GM10248 (cell line): Measurements from ENCODE around the gene ZBTB8OS.

Source experiments
- CTCF ChIA-PET: fragments of 300-600 bp; sonication (Branson Sonifier 250); formaldehyde crosslinking; extraction: SDS; loops from one replicate; lab custom pipeline; 2021; ENCODE audit warnings: antibody characterized with exemption; lab: Yijun Ruan, JAX
- POLR2A ChIA-PET: fragments of 350-650 bp; sonication (Branson Sonifier 250); formaldehyde crosslinking; extraction: SDS; loops from one replicate; lab custom pipeline; 2020; ENCODE audit warnings: antibody characterized with exemption; lab: Yijun Ruan, JAX
- DNase-seq: peaks from one replicate; pipeline ENCODE4 v3.0.0; 2012; ENCODE audit errors: extremely low spot score
- TF ChIP-seq, protein P1 (sequence below): IDR thresholded peaks from 2 replicates; pipeline ENCODE4 v1.5.1; 2012; ENCODE audit warnings: mild to moderate bottlenecking, low read depth; ENCODE audit errors: extremely low read depth, missing control alignments, control extremely low read depth

The ZBTB8OS gene

GRCh38 chr1:32592943-32593342 lies 57.4 kb downstream of the ZBTB8OS start:
- POLR2A ChIA-PET, result no interaction called here
- CTCF ChIA-PET, result interaction anchor here (1.6 kb wide), 1 partner anchor 9 kb away, joined by 3 read pairs; no protein-coding TSS in a partner anchor

GRCh38 chr1:32580348-32581017 lies 69.9 kb downstream of the ZBTB8OS start:
- POLR2A ChIA-PET, result no interaction called here
- DNase-seq, result no peak
- TF ChIP-seq, protein P1, sequence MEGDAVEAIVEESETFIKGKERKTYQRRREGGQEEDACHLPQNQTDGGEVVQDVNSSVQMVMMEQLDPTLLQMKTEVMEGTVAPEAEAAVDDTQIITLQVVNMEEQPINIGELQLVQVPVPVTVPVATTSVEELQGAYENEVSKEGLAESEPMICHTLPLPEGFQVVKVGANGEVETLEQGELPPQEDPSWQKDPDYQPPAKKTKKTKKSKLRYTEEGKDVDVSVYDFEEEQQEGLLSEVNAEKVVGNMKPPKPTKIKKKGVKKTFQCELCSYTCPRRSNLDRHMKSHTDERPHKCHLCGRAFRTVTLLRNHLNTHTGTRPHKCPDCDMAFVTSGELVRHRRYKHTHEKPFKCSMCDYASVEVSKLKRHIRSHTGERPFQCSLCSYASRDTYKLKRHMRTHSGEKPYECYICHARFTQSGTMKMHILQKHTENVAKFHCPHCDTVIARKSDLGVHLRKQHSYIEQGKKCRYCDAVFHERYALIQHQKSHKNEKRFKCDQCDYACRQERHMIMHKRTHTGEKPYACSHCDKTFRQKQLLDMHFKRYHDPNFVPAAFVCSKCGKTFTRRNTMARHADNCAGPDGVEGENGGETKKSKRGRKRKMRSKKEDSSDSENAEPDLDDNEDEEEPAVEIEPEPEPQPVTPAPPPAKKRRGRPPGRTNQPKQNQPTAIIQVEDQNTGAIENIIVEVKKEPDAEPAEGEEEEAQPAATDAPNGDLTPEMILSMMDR, result no peak
- CTCF ChIA-PET, result no interaction called here

More at GRCh38 chr1:32592943-32593342, 57.4 kb downstream of the ZBTB8OS start:
- TF ChIP-seq, protein P1, result no peak
- no peak for DNase-seq
